ENCODE results near the gene PRR3. TPM values are rescaled to one million over a fixed set of nuclear protein-coding genes. Genes with fewer than 3 reads are reported as not detected.

Gene PRR3
- total and polyA plus RNA-seq, 9 of the 15 experiments (the other 6 are each of a cell fraction or from before 2014, with no cell fraction given), result 23.5 to 59.6 (median 28.8) TPM

GRCh38 chr6:30556066-30556905 lies 809 bp upstream of the PRR3 start, which contains the start of gene GNL1:
Gene GNL1, minus strand, starts transcription at chr6:30556489. Its CDS starts 286 bp downstream, at chr6:30556203.
- DNase-seq (ENCODE audit: extremely low read depth in 1 of 4, low spot score in 3 of 4) (peak; percentile 97 to 99 (median 98)), ATAC-seq (peak; percentile 90), FAIRE-seq (no peak)
- H3K9me1 ChIP-seq (ENCODE audit: control insufficient read depth, insufficient read depth, low read length), result no peaks in the 10 kb centered on the region
- 0 out of 2 replicates have a peak, but pooled peaks cover 2% of the 10 kb centered on the region for H4K20me1 ChIP-seq (replicated peaks; ENCODE audit: control insufficient read depth, insufficient read depth, low read length)
- peak within 1 kb of the TSS; percentile 94 for H3K27ac ChIP-seq (ENCODE audit: extremely low read depth, low read depth, low read length)
- peak within 1 kb of the TSS; percentile 99 for H2AFZ ChIP-seq (ENCODE audit: low read depth, low read length)
- no TSS peak for BruUV-seq (replicated peaks)
- ChIA-PET CTCF (ENCODE audit: low intra/inter-chr PET ratio) (no interaction called here), POLR2A (interaction anchor here (0.5 to 7.1 kb wide), 14 partner anchors 8 to 163 kb away, joined by 3 to 85 read pairs (median 6); partner anchors contain the start of gene ABCF1)
- H3K27me3 ChIP-seq (ENCODE audit: control insufficient read depth in 2 of 2, insufficient read depth in 2 of 2, low read length in 2 of 2), result no peaks in the 10 kb centered on the region
- H3K4me2 ChIP-seq (ENCODE audit: insufficient read depth, low read length), result peak within 1 kb of the TSS; percentile 97
- peak within 1 kb of the TSS; percentile 80 for H3K4me3 ChIP-seq
- WGBS (ENCODE audit: insufficient coverage, low coverage, missing lambda C conversion rate), result under 1% methylated on average over 64 of the region's 71 CpGs
- in situ Hi-C loops (cut with MboI), result no loop called here
- peak within 1 kb of the TSS; percentile 95 to 98 for H3K9ac ChIP-seq (ENCODE audit: insufficient read depth in 1 of 2, low read depth in 2 of 2, low read length in 2 of 2)
- H3K36me3 ChIP-seq (ENCODE audit: control insufficient read depth, insufficient read depth, low read length), result peaks cover 63% of the 10 kb centered on the region
- peaks cover 17 to 23% of the 10 kb centered on the region in 2 experiments; a peak in 4 of 5 replicates for H3K4me1 ChIP-seq (replicated peaks in 1 of 2; ENCODE audit: control insufficient read depth in 2 of 2, insufficient read depth in 2 of 2, low read length in 2 of 2)
- peaks cover 54% of the 10 kb centered on the region for H3K79me2 ChIP-seq (ENCODE audit: control insufficient read depth, insufficient read depth, low read length)
- intact Hi-C loops (cut with micrococcal nuclease), result loop anchor here (2.0 to 5.0 kb wide), 2 partner anchors 116 to 163 kb away; partner anchors contain the start of gene DHX16
- H3K9me3 ChIP-seq (replicated peaks; ENCODE audit: control insufficient read depth, insufficient read depth, low read depth, low read length), result no peaks in the 10 kb centered on the region
- TF ChIP-seq L3MBTL2 (IDR thresholded peaks at IDR 0.05) (peak; percentile 57; the same call in 1 of the 2 replicates), UBTF (IDR thresholded peaks at IDR 0.05; ENCODE audit: borderline replicate concordance in 1 of 2, low read depth in 2 of 2, low read length in 2 of 2) (peak in 1 of 2 experiments; percentile 70; a peak in 1 of 4 replicates), HNRNPUL1 (IDR thresholded peaks at IDR 0.05; ENCODE audit: low read length) (no peak), SP2 (IDR thresholded peaks at IDR 0.05; ENCODE audit: extremely low read depth, low read depth, low read length, poor library complexity, severe bottlenecking) (no peak), MXI1 (IDR thresholded peaks at IDR 0.05; ENCODE audit: low read depth, low read length) (no peak), YBX1 (IDR thresholded peaks at IDR 0.05) (no peak), ZNF639 (CRISPR knock-in tag; conservative IDR thresholded peaks at IDR 0.05 in 1 of 2, IDR thresholded peaks at IDR 0.05 in 1 of 2) (peak in 1 of 2 experiments; percentile 50; a peak in 2 of 4 replicates)
- TF ChIP-seq, protein P1, sequence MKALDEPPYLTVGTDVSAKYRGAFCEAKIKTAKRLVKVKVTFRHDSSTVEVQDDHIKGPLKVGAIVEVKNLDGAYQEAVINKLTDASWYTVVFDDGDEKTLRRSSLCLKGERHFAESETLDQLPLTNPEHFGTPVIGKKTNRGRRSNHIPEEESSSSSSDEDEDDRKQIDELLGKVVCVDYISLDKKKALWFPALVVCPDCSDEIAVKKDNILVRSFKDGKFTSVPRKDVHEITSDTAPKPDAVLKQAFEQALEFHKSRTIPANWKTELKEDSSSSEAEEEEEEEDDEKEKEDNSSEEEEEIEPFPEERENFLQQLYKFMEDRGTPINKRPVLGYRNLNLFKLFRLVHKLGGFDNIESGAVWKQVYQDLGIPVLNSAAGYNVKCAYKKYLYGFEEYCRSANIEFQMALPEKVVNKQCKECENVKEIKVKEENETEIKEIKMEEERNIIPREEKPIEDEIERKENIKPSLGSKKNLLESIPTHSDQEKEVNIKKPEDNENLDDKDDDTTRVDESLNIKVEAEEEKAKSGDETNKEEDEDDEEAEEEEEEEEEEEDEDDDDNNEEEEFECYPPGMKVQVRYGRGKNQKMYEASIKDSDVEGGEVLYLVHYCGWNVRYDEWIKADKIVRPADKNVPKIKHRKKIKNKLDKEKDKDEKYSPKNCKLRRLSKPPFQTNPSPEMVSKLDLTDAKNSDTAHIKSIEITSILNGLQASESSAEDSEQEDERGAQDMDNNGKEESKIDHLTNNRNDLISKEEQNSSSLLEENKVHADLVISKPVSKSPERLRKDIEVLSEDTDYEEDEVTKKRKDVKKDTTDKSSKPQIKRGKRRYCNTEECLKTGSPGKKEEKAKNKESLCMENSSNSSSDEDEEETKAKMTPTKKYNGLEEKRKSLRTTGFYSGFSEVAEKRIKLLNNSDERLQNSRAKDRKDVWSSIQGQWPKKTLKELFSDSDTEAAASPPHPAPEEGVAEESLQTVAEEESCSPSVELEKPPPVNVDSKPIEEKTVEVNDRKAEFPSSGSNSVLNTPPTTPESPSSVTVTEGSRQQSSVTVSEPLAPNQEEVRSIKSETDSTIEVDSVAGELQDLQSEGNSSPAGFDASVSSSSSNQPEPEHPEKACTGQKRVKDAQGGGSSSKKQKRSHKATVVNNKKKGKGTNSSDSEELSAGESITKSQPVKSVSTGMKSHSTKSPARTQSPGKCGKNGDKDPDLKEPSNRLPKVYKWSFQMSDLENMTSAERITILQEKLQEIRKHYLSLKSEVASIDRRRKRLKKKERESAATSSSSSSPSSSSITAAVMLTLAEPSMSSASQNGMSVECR (CRISPR knock-in tag; IDR thresholded peaks at IDR 0.05), result peak; percentile 42
- TF ChIP-seq, protein P2, sequence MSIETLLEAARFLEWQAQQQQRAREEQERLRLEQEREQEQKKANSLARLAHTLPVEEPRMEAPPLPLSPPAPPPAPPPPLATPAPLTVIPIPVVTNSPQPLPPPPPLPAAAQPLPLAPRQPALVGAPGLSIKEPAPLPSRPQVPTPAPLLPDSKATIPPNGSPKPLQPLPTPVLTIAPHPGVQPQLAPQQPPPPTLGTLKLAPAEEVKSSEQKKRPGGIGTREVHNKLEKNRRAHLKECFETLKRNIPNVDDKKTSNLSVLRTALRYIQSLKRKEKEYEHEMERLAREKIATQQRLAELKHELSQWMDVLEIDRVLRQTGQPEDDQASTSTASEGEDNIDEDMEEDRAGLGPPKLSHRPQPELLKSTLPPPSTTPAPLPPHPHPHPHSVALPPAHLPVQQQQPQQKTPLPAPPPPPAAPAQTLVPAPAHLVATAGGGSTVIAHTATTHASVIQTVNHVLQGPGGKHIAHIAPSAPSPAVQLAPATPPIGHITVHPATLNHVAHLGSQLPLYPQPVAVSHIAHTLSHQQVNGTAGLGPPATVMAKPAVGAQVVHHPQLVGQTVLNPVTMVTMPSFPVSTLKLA (conservative IDR thresholded peaks at IDR 0.05), result peak; percentile 92 to 93
